Upper lobe of left lung (tissue), 6 donors: ENCODE data around the gene HID1. TPM values are rescaled to one million over a fixed set of nuclear protein-coding genes. Genes with fewer than 3 reads are reported as not detected.
"Not testable (repeated sequence)": the region's sequence is repeated elsewhere in the genome, so short reads cannot be mapped to it uniquely, and the experiment has no call there.

Experiments used
- ATAC-seq, 2 donors: fragments of 200-7000 bp; cut with Tn5 transposase; one replicate each; pipeline ENCODE4 v1.9.1; 2022; ENCODE audit warnings: mild to moderate bottlenecking in 2 of 2, moderate library complexity in 2 of 2; ENCODE audit not compliant: low FRiP score in 2 of 2
- DNase-seq, 2 donors: peaks; one replicate each; pipeline ENCODE4 v3.0.0-alpha.2; 2019 to 2020
- H3K27ac ChIP-seq, 4 donors: fragments of 200-600 bp; sonication (generic); one replicate each; pipeline ENCODE4 v1.5.1; 2016 to 2019
- H3K27me3 ChIP-seq, 4 donors: fragments of 200-600 bp; sonication (generic); one replicate each; pipeline ENCODE4 v1.5.1; 2017 to 2019
- H3K36me3 ChIP-seq, 4 donors: fragments of 200-600 bp; sonication (generic); one replicate each; pipeline ENCODE4 v1.5.1; 2016 to 2019
- H3K4me1 ChIP-seq, 4 donors: fragments of 200-600 bp; sonication (generic); one replicate each; pipeline ENCODE4 v1.5.1; 2018 to 2019
- H3K4me3 ChIP-seq, 4 donors: fragments of 200-600 bp; sonication (generic); one replicate each; pipeline ENCODE4 v1.5.1; 2017 to 2019; ENCODE audit warnings: mild to moderate bottlenecking in 2 of 4, moderate library complexity in 1 of 4
- H3K9me3 ChIP-seq, 4 donors: fragments of 200-600 bp; sonication (generic); one replicate each; pipeline ENCODE4 v1.5.1; 2018 to 2019
- CTCF ChIP-seq, 6 experiments: fragments of 450-650 bp in 4 of 6; fragments of 200-600 bp in 2 of 6; sonication (generic) in 2 of 6; IDR thresholded peaks; one replicate each; pipeline ENCODE4 v1.5.1; 2016 to 2019; ENCODE audit warnings: antibody characterized with exemption in 6 of 6
- EP300 ChIP-seq, 4 donors: sonication (generic); formaldehyde crosslinking; IDR thresholded peaks; one replicate each; pipeline ENCODE4 v1.5.1; 2017; ENCODE audit warnings: antibody characterized with exemption in 4 of 4, control low read depth in 2 of 4
- POLR2A ChIP-seq, 4 donors: fragments of 450-650 bp; IDR thresholded peaks; one replicate each; pipeline ENCODE4 v1.5.1; 2016 to 2017; ENCODE audit warnings: antibody characterized with exemption in 4 of 4, mild to moderate bottlenecking in 2 of 4
- POLR2AphosphoS5 ChIP-seq, 2 donors: sonication (generic); formaldehyde crosslinking; IDR thresholded peaks; one replicate each; pipeline ENCODE4 v1.5.1; 2017; ENCODE audit warnings: antibody characterized with exemption in 2 of 2
- WGBS, 2 donors: methylation state at CpG; one replicate each; pipeline ENCODE4 v1.1.5; 2017 to 2018; 5-methylcytosine and 5-hydroxymethylcytosine counted together
- total RNA-seq, 6 donors: library from RNA; depleted of rRNA in 4 of 6; stranded (reverse); fragments of >200 nt in 4 of 6; gene quantifications; one replicate each; pipeline versions ENCODE4 v1.1.0 to v1.2.1, GENCODE V29; 2016 to 2021
- donor health status: DM: no; HTN: no; CAD: no; lungs with moderate emphysema.
- donor health status: DM: no; HTN: yes; CAD: no; lungs with severe emphysema.

HID1 gene
- total RNA-seq, 6 donors from 2014 or later: 21.6 to 60.8 (median 33.3) TPM

GRCh38 chr17:75010683-75011400, 38.3 kb upstream of the HID1 start:
- DNase-seq (no peak), ATAC-seq (no peak)
- 76 to 83% methylated on average over 8 of the region's 8 CpGs for WGBS, 2 donors
- peaks cover 13 to 20% (median 17%) of the 10 kb centered on the region in 4 donors for H3K4me1 ChIP-seq
- H3K36me3 ChIP-seq: peaks cover 0 to under 1% (median 0%) of the 10 kb centered on the region in 4 donors
- TF ChIP-seq EP300 (IDR thresholded peaks at IDR 0.05) (no peak), POLR2AphosphoS5 (IDR thresholded peaks at IDR 0.05) (no peak), POLR2A (IDR thresholded peaks at IDR 0.05) (no peak), CTCF (IDR thresholded peaks at IDR 0.05) (no peak)
- H3K27ac ChIP-seq: peak overlapping the region in 1 of 4 donors; percentile 91
- H3K27me3 ChIP-seq: no peaks in the 10 kb centered on the region
- H3K4me3 ChIP-seq: no peak overlapping the region
- no peaks in the 10 kb centered on the region for H3K9me3 ChIP-seq

- DNase-seq (no peak), ATAC-seq (no peak)
- Histone ChIP-seq H3K27me3 (no peaks in the 10 kb centered on the region), H3K4me3 (no peak overlapping the region), H3K36me3 (peaks cover 0 to 16% (median 5%) of the 10 kb centered on the region in 4 donors), H3K9me3 (no peaks in the 10 kb centered on the region), H3K4me1 (peaks cover 11 to 20% (median 17%) of the 10 kb centered on the region in 4 donors), H3K27ac (no peak overlapping the region)
- no peak for TF ChIP-seq EP300 (IDR thresholded peaks at IDR 0.05)
- no peak for TF ChIP-seq CTCF (IDR thresholded peaks at IDR 0.05)
- TF ChIP-seq POLR2A (IDR thresholded peaks at IDR 0.05): no peak
- no peak for TF ChIP-seq POLR2AphosphoS5 (IDR thresholded peaks at IDR 0.05)
- WGBS, 2 donors: 67 to 88% methylated on average over 2 of the region's 2 CpGs
Observed at GRCh38 chr17:75009139-75009724, 36.7 kb upstream of the HID1 start.

- Histone ChIP-seq H3K4me3 (no peak overlapping the region), H3K9me3 (no peaks in the 10 kb centered on the region), H3K27me3 (no peaks in the 10 kb centered on the region), H3K27ac (no peak overlapping the region), H3K36me3 (peaks cover 0 to 25% (median 12%) of the 10 kb centered on the region in 4 donors), H3K4me1 (peaks cover 4 to 15% (median 12%) of the 10 kb centered on the region in 4 donors)
- TF ChIP-seq CTCF (IDR thresholded peaks at IDR 0.05) (no peak), POLR2AphosphoS5 (IDR thresholded peaks at IDR 0.05) (no peak), POLR2A (IDR thresholded peaks at IDR 0.05) (no peak), EP300 (IDR thresholded peaks at IDR 0.05) (no peak)
- WGBS, 2 donors: 79 to 90% methylated on average over 6 of the region's 6 CpGs
- DNase-seq (no peak), ATAC-seq (no peak)
Observed at GRCh38 chr17:75008373-75008772, 35.8 kb upstream of the HID1 start.

- Histone ChIP-seq H3K27me3 (no peaks in the 10 kb centered on the region), H3K36me3 (peaks cover 0 to 42% (median 23%) of the 10 kb centered on the region in 4 donors), H3K9me3 (no peaks in the 10 kb centered on the region), H3K4me1 (peaks cover 0 to 4% (median 1%) of the 10 kb centered on the region in 4 donors), H3K27ac (no peak overlapping the region), H3K4me3 (no peak overlapping the region)
- DNase-seq: no peak
- TF ChIP-seq CTCF (IDR thresholded peaks at IDR 0.05) (no peak), POLR2AphosphoS5 (IDR thresholded peaks at IDR 0.05) (no peak), POLR2A (IDR thresholded peaks at IDR 0.05) (no peak), EP300 (IDR thresholded peaks at IDR 0.05) (no peak)
- ATAC-seq: no peak
- 66 to 81% methylated on average over 5 of the region's 5 CpGs for WGBS, 2 donors
Observed at GRCh38 chr17:75006653-75007052, 34.1 kb upstream of the HID1 start.

GRCh38 chr17:75006084-75006483, 33.5 kb upstream of the HID1 start:
- DNase-seq, H3K4me1 ChIP-seq, H3K27me3 ChIP-seq, H3K27ac ChIP-seq, H3K9me3 ChIP-seq, H3K4me3 ChIP-seq, ATAC-seq: not testable (repeated sequence)
- WGBS, 2 donors: 90 to 94% methylated on average over 6 of the region's 6 CpGs
- H3K36me3 ChIP-seq: peaks cover 0 to 48% (median 27%) of the 10 kb centered on the region in 4 donors
